H1 (cell line): ENCODE measurements around the gene IQCK. TPM values are rescaled to one million over a fixed set of nuclear protein-coding genes. Genes with fewer than 3 reads are reported as not detected.

Experiments
- CTCF ChIA-PET: fragments of 300-600 bp; sonication (Branson Sonifier 250); formaldehyde crosslinking; loops from one replicate; lab custom pipeline; 2021; ENCODE audit not compliant: partially characterized antibody; lab: Charles Lee
- POLR2A ChIA-PET: fragments of 300-600 bp; sonication (Branson Sonifier 250); formaldehyde crosslinking; loops from one replicate; lab custom pipeline; 2021; ENCODE audit warnings: inconsistent platforms; ENCODE audit not compliant: partially characterized antibody; lab: Charles Lee
- DNase-seq, 2 experiments: peaks; one replicate each; pipeline versions ENCODE4 v3.0.0 to v3.0.0-alpha.2; 2010 to 2022; ENCODE audit warnings: low spot score in 2 of 2, low read depth in 1 of 2, mixed read lengths in 1 of 2
- FAIRE-seq: peaks from 2 replicates; lab custom pipeline; 2011; peaks lifted over from hg19 to GRCh38; lab: Jason Lieb, UNC
- H2AFZ ChIP-seq: 2 replicates; pipeline ENCODE4 v1.8.1; 2012; ENCODE audit warnings: low read length, inconsistent platforms
- H2AK5ac ChIP-seq: 2 replicates; pipeline ENCODE4 v1.6.1; 2013; ENCODE audit warnings: low read depth, low read length
- H2BK120ac ChIP-seq: replicated peaks from 2 replicates; pipeline ENCODE3; 2013; ENCODE audit warnings: low read depth, low read length, inconsistent platforms
- H2BK12ac ChIP-seq: 2 replicates; pipeline ENCODE4 v1.6.1; 2013; ENCODE audit warnings: low read depth, low read length
- H2BK15ac ChIP-seq: 2 replicates; pipeline ENCODE4 v1.6.1; 2013; ENCODE audit warnings: low read length
- H2BK20ac ChIP-seq: 2 replicates; pipeline ENCODE4 v1.6.1; 2013; ENCODE audit warnings: low read length
- H2BK5ac ChIP-seq: 2 replicates; pipeline ENCODE4 v1.6.1; 2013; ENCODE audit warnings: low read depth, low read length
- H3K14ac ChIP-seq: 2 replicates; pipeline ENCODE4 v1.6.1; 2013; ENCODE audit warnings: inconsistent platforms; ENCODE audit not compliant: insufficient read length
- H3K18ac ChIP-seq: 2 replicates; pipeline ENCODE4 v1.6.1; 2013; ENCODE audit warnings: low read length; ENCODE audit errors: extremely low read depth
- H3K23ac ChIP-seq: 2 replicates; pipeline ENCODE4 v1.6.1; 2013; ENCODE audit warnings: inconsistent platforms; ENCODE audit not compliant: insufficient read length
- H3K23me2 ChIP-seq: 2 replicates; pipeline ENCODE4 v1.6.1; 2013; ENCODE audit warnings: low read depth, low read length
- H3K27ac ChIP-seq: 2 replicates; pipeline ENCODE4 v1.6.1; 2011; ENCODE audit warnings: low read depth, low read length, inconsistent platforms
- H3K27me3 ChIP-seq, 4 experiments: replicated peaks in 1 of 4; 1 replicate in 1 of 4; 2 replicates in 3 of 4; pipeline versions ENCODE4 v1.6.1 to v1.8.1; 2011 to 2013; ENCODE audit warnings: low read length in 3 of 4, mild to moderate bottlenecking in 3 of 4, inconsistent platforms in 2 of 4, mixed read lengths in 2 of 4, moderate library complexity in 1 of 4; ENCODE audit not compliant: control insufficient read depth in 3 of 4, insufficient read depth in 3 of 4; ENCODE audit errors: extremely low read depth in 1 of 4
- H3K36me3 ChIP-seq, 4 experiments: 2 replicates each; pipeline versions ENCODE4 v1.6.1 to v1.8.1; 2011 to 2013; ENCODE audit warnings: mild to moderate bottlenecking in 4 of 4, low read length in 3 of 4, moderate library complexity in 2 of 4, control low read depth in 1 of 4, inconsistent platforms in 1 of 4; ENCODE audit not compliant: insufficient read depth in 4 of 4, control insufficient read depth in 2 of 4
- H3K4ac ChIP-seq: replicated peaks from 2 replicates; pipeline ENCODE3; 2013; ENCODE audit warnings: low read length, low read depth, mixed read lengths, inconsistent platforms; ENCODE audit not compliant: insufficient read length
- H3K4me1 ChIP-seq, 4 experiments: replicated peaks in 1 of 4; 1 replicate in 1 of 4; 2 replicates in 3 of 4; pipeline versions ENCODE4 v1.6.1 to v1.8.1; 2011 to 2013; ENCODE audit warnings: low read length in 3 of 4, inconsistent platforms in 2 of 4, mixed read lengths in 1 of 4; ENCODE audit not compliant: insufficient read depth in 4 of 4, control insufficient read depth in 3 of 4
- H3K4me2 ChIP-seq, 2 experiments: 2 replicates each; pipeline versions ENCODE4 v1.6.1 to v1.8.1; 2011 to 2013; ENCODE audit warnings: low read depth in 2 of 2, low read length in 2 of 2, control low read depth in 1 of 2, inconsistent platforms in 1 of 2, mild to moderate bottlenecking in 1 of 2; ENCODE audit not compliant: insufficient read depth in 1 of 2
- H3K4me3 ChIP-seq, 4 experiments: fragments of 200-600, 300-600 bp in 1 of 4; sonication (generic), shearing (Covaris generic), sonication (Bioruptor Twin) in 1 of 4; 2 replicates each; pipeline versions ENCODE4 v1.5.1 to v1.8.1; 2011 to 2016; ENCODE audit warnings: low read length in 4 of 4, low read depth in 3 of 4, control low read depth in 2 of 4, inconsistent platforms in 2 of 4, mild to moderate bottlenecking in 2 of 4, mixed read lengths in 1 of 4, moderate library complexity in 1 of 4; ENCODE audit not compliant: insufficient read depth in 2 of 4; ENCODE audit errors: extremely low read depth in 1 of 4
- H3K56ac ChIP-seq: replicated peaks from 2 replicates; pipeline ENCODE3; 2013; ENCODE audit warnings: low read depth, mild to moderate bottlenecking, mixed read lengths, low read length, inconsistent platforms; ENCODE audit not compliant: insufficient read length
- H3K79me1 ChIP-seq: 2 replicates; pipeline ENCODE4 v1.6.1; 2013; ENCODE audit warnings: low read depth, low read length, control low read depth
- H3K79me2 ChIP-seq, 2 experiments: 2 replicates each; pipeline versions ENCODE4 v1.6.1 to v1.8.1; 2012 to 2013; ENCODE audit warnings: low read length in 2 of 2, mild to moderate bottlenecking in 2 of 2, inconsistent platforms in 1 of 2; ENCODE audit not compliant: insufficient read depth in 2 of 2, control insufficient read depth in 1 of 2
- H3K9ac ChIP-seq, 4 experiments: replicated peaks in 1 of 4; 1 replicate in 1 of 4; 2 replicates in 3 of 4; pipeline versions ENCODE4 v1.6.1 to v1.8.1; 2011 to 2013; ENCODE audit warnings: low read depth in 3 of 4, low read length in 3 of 4, control low read depth in 2 of 4, mild to moderate bottlenecking in 2 of 4, moderate library complexity in 2 of 4, inconsistent platforms in 1 of 4; ENCODE audit errors: extremely low read depth in 1 of 4
- H3K9me3 ChIP-seq, 2 experiments: 2 replicates each; pipeline versions ENCODE4 v1.6.1 to v1.8.1; 2012 to 2013; ENCODE audit warnings: mild to moderate bottlenecking in 2 of 2, moderate library complexity in 2 of 2, control low read depth in 1 of 2, inconsistent platforms in 1 of 2, low read depth in 1 of 2, low read length in 1 of 2, mixed read lengths in 1 of 2; ENCODE audit not compliant: insufficient read depth in 2 of 2
- H4K20me1 ChIP-seq, 2 experiments: replicated peaks in 1 of 2; 2 replicates each; pipeline versions ENCODE3 to v1.8.1; 2011 to 2013; ENCODE audit warnings: inconsistent platforms in 2 of 2, low read length in 2 of 2, mild to moderate bottlenecking in 1 of 2; ENCODE audit not compliant: insufficient read depth in 2 of 2, control insufficient read depth in 1 of 2
- H4K5ac ChIP-seq: 2 replicates; pipeline ENCODE4 v1.6.1; 2013; ENCODE audit warnings: low read length, low read depth, mixed read lengths, inconsistent platforms; ENCODE audit not compliant: insufficient read length
- H4K8ac ChIP-seq: 2 replicates; pipeline ENCODE4 v1.8.0; 2013; ENCODE audit warnings: mild to moderate bottlenecking, moderate library complexity, low read length, inconsistent platforms; ENCODE audit not compliant: insufficient read depth; ENCODE audit errors: extremely low read depth
- H4K91ac ChIP-seq: replicated peaks from 2 replicates; pipeline ENCODE3; 2013; ENCODE audit warnings: low read length, mixed read lengths, inconsistent platforms; ENCODE audit not compliant: insufficient read length
- ATF3 ChIP-seq: IDR thresholded peaks from 2 replicates; pipeline ENCODE4 v1.6.1; 2011; ENCODE audit warnings: low read depth, mild to moderate bottlenecking, low read length; ENCODE audit not compliant: insufficient read depth
- BACH1 ChIP-seq: IDR thresholded peaks from 2 replicates; pipeline ENCODE4 v1.6.1; 2012; ENCODE audit warnings: low read length, improper control_type of control experiment
- BCL11A ChIP-seq, 2 experiments: IDR thresholded peaks; one replicate each; pipeline ENCODE4 v1.6.1; 2011; ENCODE audit warnings: low read depth in 2 of 2, low read length in 2 of 2, mild to moderate bottlenecking in 2 of 2
- E2F6 ChIP-seq: IDR thresholded peaks from 2 replicates; pipeline ENCODE4 v1.6.1; 2012; ENCODE audit warnings: inconsistent platforms
- FOSL1 ChIP-seq: IDR thresholded peaks from 2 replicates; pipeline ENCODE4 v1.6.1; 2011; ENCODE audit warnings: mild to moderate bottlenecking, low read depth, low read length, moderate library complexity; ENCODE audit not compliant: insufficient read depth
- KDM5A ChIP-seq: fragments of 200-600 bp; IDR thresholded peaks from 2 replicates; pipeline ENCODE4 v1.7.1; 2012; ENCODE audit warnings: mild to moderate bottlenecking, low read length, inconsistent platforms, mixed read lengths
- SP1 ChIP-seq: IDR thresholded peaks from 2 replicates; pipeline ENCODE4 v1.6.1; 2011; ENCODE audit warnings: low read depth, low read length
- TAF1 ChIP-seq: IDR thresholded peaks from 2 replicates; pipeline ENCODE4 v1.6.1; 2011; ENCODE audit warnings: mild to moderate bottlenecking, low read depth, low read length
- YY1 ChIP-seq: IDR thresholded peaks from 2 replicates; pipeline ENCODE4 v1.6.1; 2011; ENCODE audit warnings: low read depth, mild to moderate bottlenecking, low read length
- WGBS, 2 experiments: shearing (Covaris generic) in 1 of 2; methylation state at CpG; one replicate each; pipeline versions ENCODE4 v1.1.6 to v1.1.7; 2013 to 2015; ENCODE audit warnings: low lambda C conversion rate in 2 of 2, mixed read lengths in 2 of 2, inconsistent platforms in 1 of 2, low coverage in 1 of 2, missing lambda C conversion rate in 1 of 2; ENCODE audit not compliant: insufficient replicate concordance in 2 of 2, insufficient coverage in 1 of 2, insufficient read length in 1 of 2; ENCODE audit errors: extremely low coverage in 1 of 2, missing lambda C conversion rate in 1 of 2; 5-methylcytosine and 5-hydroxymethylcytosine counted together
- polyA plus RNA-seq, 7 experiments: library from polyadenylated mRNA; depleted of rRNA in 3 of 7; stranded (reverse) in 5 of 7; unstranded in 2 of 7; fragments of >200 nt in 5 of 7; fragments of 200-250 nt in 2 of 7; gene quantifications; 1 replicate in 5 of 7; 2 replicates in 1 of 7; 4 replicates in 1 of 7; pipeline versions ENCODE4 v1.2.1 to v1.2.3, GENCODE V29; 2011 to 2013; ENCODE audit warnings: missing spikeins in 2 of 7, mixed read lengths in 2 of 7
- total RNA-seq: library from RNA; stranded (reverse); fragmentation: NEBNext Ultra II Directional; extraction: Animal tissue kit (Norgen Biotek cat#: 25700); gene quantifications from 2 replicates; pipeline ENCODE4 v1.2.1, GENCODE V29; 2021

IQCK gene
- total and polyA plus RNA-seq, 2 of the 8 experiments (the other 6 are each of a cell fraction or from before 2014, with no cell fraction given) = 6.2 to 9.3 TPM

GRCh38 chr16:19860166-19861041 is 142.3 kb downstream of the IQCK start:
- H3K27me3 ChIP-seq = no peaks in the 10 kb centered on the region
- peak overlapping the region; percentile 67 for H3K56ac ChIP-seq
- H4K5ac ChIP-seq = peak overlapping the region; percentile 84
- H3K79me1 ChIP-seq = peaks cover 2% of the 10 kb centered on the region; the same call in 1 of the 2 replicates
- peaks cover 0 to 28% of the 10 kb centered on the region in 2 experiments; a peak in 2 of 4 replicates for H3K79me2 ChIP-seq
- ChIA-PET POLR2A (interaction anchor here (0.6 to 9.2 kb wide), 12 partner anchors 10 to 157 kb away, joined by 3 to 114 read pairs (median 3); partner anchors contain the start of genes GPRC5B, IQCK and KNOP1), CTCF (interaction anchor here (0.9 to 1.5 kb wide), 4 partner anchors 10 to 47 kb away, joined by 3 to 5 read pairs (median 4); partner anchors contain the start of gene GPRC5B)
- H2AK5ac ChIP-seq = peak overlapping the region; percentile 42
- WGBS, 2 experiments = 21% methylated on average over 21 of the region's 21 CpGs; no CpG with 5 or more reads in 1 of the 2 experiments
- peak overlapping the region; percentile 20 for H3K14ac ChIP-seq
- H3K18ac ChIP-seq = peak overlapping the region; percentile 91
- peak overlapping the region; percentile 96 for H4K91ac ChIP-seq
- peak overlapping the region; percentile 94 for H2BK120ac ChIP-seq
- peak overlapping the region; percentile 46; the same call in 1 of the 2 replicates for H4K8ac ChIP-seq
- peak overlapping the region; percentile 83 for H3K27ac ChIP-seq
- H3K4me2 ChIP-seq = peak overlapping the region; percentile 61 to 88
- no peak overlapping the region for H2AFZ ChIP-seq
- no peaks in the 10 kb centered on the region for H3K9me3 ChIP-seq
- H3K36me3 ChIP-seq = peaks cover 12 to 62% (median 23%) of the 10 kb centered on the region in 4 experiments
- peak overlapping the region; percentile 19 for H3K4ac ChIP-seq
- FAIRE-seq (peak; percentile 93), DNase-seq (peak in 1 of 2 experiments; percentile 78)
- H2BK20ac ChIP-seq = peak overlapping the region; percentile 57; the same call in 1 of the 2 replicates
- peak overlapping the region in 3 of 4 experiments; percentile 27 to 55 (median 34); a peak in 5 of 7 replicates for H3K9ac ChIP-seq
- peaks cover 7% of the 10 kb centered on the region for H3K23me2 ChIP-seq
- H2BK5ac ChIP-seq = peak overlapping the region; percentile 94
- H4K20me1 ChIP-seq = no peaks in the 10 kb centered on the region
- peaks cover 18 to 47% (median 40%) of the 10 kb centered on the region in 4 experiments for H3K4me1 ChIP-seq
- peak overlapping the region; percentile 3 for H3K23ac ChIP-seq
- peak overlapping the region in 3 of 4 experiments; percentile 8 to 49 (median 18); a peak in 4 of 8 replicates for H3K4me3 ChIP-seq
- 0 out of 2 replicates have a peak overlapping the region, but pooled peaks have one; percentile 1 for H2BK15ac ChIP-seq
- H2BK12ac ChIP-seq = peak overlapping the region; percentile 86; the same call in 1 of the 2 replicates
- TF ChIP-seq ATF3 = no peak
- TF ChIP-seq FOSL1 = no peak
- no peak for TF ChIP-seq YY1
- TF ChIP-seq KDM5A = no peak
- 0 out of 2 replicates have a peak, but pooled peaks have one; percentile 8 for TF ChIP-seq SP1
- TF ChIP-seq TAF1 = no peak
- TF ChIP-seq BACH1 = no peak
- no peak for TF ChIP-seq BCL11A (IDR thresholded peaks at IDR 0.05; ENCODE audit: low read depth in 2 of 2, low read length in 2 of 2)
- no peak for TF ChIP-seq E2F6
